H9 (cell line): Measurements from ENCODE around the gene CPNE7. TPM values are rescaled to one million over a fixed set of nuclear protein-coding genes. Genes with fewer than 3 reads are reported as not detected.

Experiments used
- DNase-seq: peaks from one replicate; pipeline ENCODE4 v3.0.0-alpha.2; 2017
- H2AFZ ChIP-seq: one replicate; pipeline ENCODE4 v1.6.1; 2013; ENCODE audit warnings: mild to moderate bottlenecking, low read length, control low read depth, moderate library complexity
- H2AK5ac ChIP-seq: 2 replicates; pipeline ENCODE4 v1.6.1; 2013; ENCODE audit warnings: low read length, control low read depth, mixed read lengths; ENCODE audit not compliant: insufficient read length
- H2BK120ac ChIP-seq: one replicate; pipeline ENCODE4 v1.6.1; 2013; ENCODE audit warnings: low read depth, mild to moderate bottlenecking, low read length, control low read depth, inconsistent platforms; ENCODE audit not compliant: poor library complexity, severe bottlenecking
- H2BK12ac ChIP-seq: 2 replicates; pipeline ENCODE4 v1.6.1; 2013; ENCODE audit warnings: low read length, control low read depth, mixed read lengths, low read depth; ENCODE audit not compliant: insufficient read length
- H2BK15ac ChIP-seq: 2 replicates; pipeline ENCODE4 v1.6.1; 2013; ENCODE audit warnings: low read depth, low read length, control low read depth
- H2BK20ac ChIP-seq: one replicate; pipeline ENCODE4 v1.6.1; 2013; ENCODE audit warnings: low read depth, mild to moderate bottlenecking, low read length, control low read depth, inconsistent platforms; ENCODE audit not compliant: poor library complexity, severe bottlenecking
- H2BK5ac ChIP-seq: 2 replicates; pipeline ENCODE4 v1.6.1; 2013; ENCODE audit warnings: low read length, control low read depth, mixed read lengths; ENCODE audit not compliant: insufficient read length
- H3K14ac ChIP-seq: 2 replicates; pipeline ENCODE4 v1.6.1; 2013; ENCODE audit warnings: low read length, control low read depth; ENCODE audit not compliant: insufficient read depth
- H3K18ac ChIP-seq: 2 replicates; pipeline ENCODE4 v1.6.1; 2013; ENCODE audit warnings: low read depth, mild to moderate bottlenecking, mixed read lengths, low read length, control low read depth; ENCODE audit not compliant: insufficient read length
- H3K23ac ChIP-seq: 2 replicates; pipeline ENCODE4 v1.6.1; 2013; ENCODE audit warnings: low read length, control low read depth, mixed read lengths, low read depth; ENCODE audit not compliant: insufficient read length
- H3K23me2 ChIP-seq: 2 replicates; pipeline ENCODE4 v1.6.1; 2013; ENCODE audit warnings: low read depth, mild to moderate bottlenecking, mixed read lengths, low read length, control low read depth; ENCODE audit not compliant: insufficient read length, poor library complexity, severe bottlenecking
- H3K27ac ChIP-seq: 2 replicates; pipeline ENCODE4 v1.5.1; 2013; ENCODE audit warnings: low read length, control low read depth, mixed read lengths, low read depth; ENCODE audit not compliant: insufficient read length
- H3K27me3 ChIP-seq: 2 replicates; pipeline ENCODE4 v1.6.1; 2013; ENCODE audit warnings: low read length, control low read depth, inconsistent platforms; ENCODE audit not compliant: insufficient read depth
- H3K4ac ChIP-seq: 2 replicates; pipeline ENCODE4 v1.6.1; 2013; ENCODE audit warnings: low read depth, mild to moderate bottlenecking, control low read depth, inconsistent platforms, low read length, moderate library complexity
- H3K4me1 ChIP-seq: 2 replicates; pipeline ENCODE4 v1.6.1; 2013; ENCODE audit warnings: low read length, control low read depth, inconsistent platforms; ENCODE audit not compliant: insufficient read depth
- H3K4me2 ChIP-seq: 2 replicates; pipeline ENCODE4 v1.6.1; 2013; ENCODE audit warnings: low read length, control low read depth, mixed read lengths; ENCODE audit not compliant: insufficient read length, insufficient read depth
- H3K56ac ChIP-seq: 2 replicates; pipeline ENCODE4 v1.6.1; 2013; ENCODE audit warnings: low read depth, mild to moderate bottlenecking, mixed read lengths, low read length, control low read depth; ENCODE audit not compliant: insufficient read length
- H3K79me1 ChIP-seq: 2 replicates; pipeline ENCODE4 v1.6.1; 2013; ENCODE audit warnings: low read depth, mild to moderate bottlenecking, moderate library complexity, low read length, control low read depth, inconsistent platforms; ENCODE audit not compliant: insufficient read depth, poor library complexity, severe bottlenecking
- H3K79me2 ChIP-seq: 2 replicates; pipeline ENCODE4 v1.6.1; 2013; ENCODE audit warnings: low read length, control low read depth, inconsistent platforms; ENCODE audit not compliant: insufficient read depth
- H3K9ac ChIP-seq: 2 replicates; pipeline ENCODE4 v1.6.1; 2013; ENCODE audit warnings: low read length, control low read depth, mixed read lengths; ENCODE audit not compliant: insufficient read length; ENCODE audit errors: extremely low read depth
- H3K9me3 ChIP-seq: one replicate; pipeline ENCODE4 v1.6.1; 2013; ENCODE audit warnings: low read depth, low read length, inconsistent platforms; ENCODE audit not compliant: control insufficient read depth
- H3T11ph ChIP-seq: one replicate; pipeline ENCODE4 v1.6.1; 2013; ENCODE audit warnings: mild to moderate bottlenecking, low read length, control low read depth, inconsistent platforms
- H4K20me1 ChIP-seq: one replicate; pipeline ENCODE4 v1.6.1; 2013; ENCODE audit not compliant: control insufficient read depth, insufficient read length, insufficient read depth
- H4K5ac ChIP-seq: 2 replicates; pipeline ENCODE4 v1.6.1; 2013; ENCODE audit warnings: low read depth, mild to moderate bottlenecking, mixed read lengths, low read length, control low read depth; ENCODE audit not compliant: insufficient read length
- H4K8ac ChIP-seq: replicated peaks from 2 replicates; pipeline ENCODE4 v1.6.1; 2013; ENCODE audit warnings: low read length, control low read depth, mixed read lengths, low read depth; ENCODE audit not compliant: insufficient read length
- H4K91ac ChIP-seq: 2 replicates; pipeline ENCODE4 v1.6.1; 2013; ENCODE audit warnings: low read depth, mild to moderate bottlenecking, moderate library complexity, mixed read lengths, low read length, control low read depth; ENCODE audit not compliant: insufficient read length
- H3K27ac Mint-ChIP-seq, 3 experiments: 2 replicates in 2 of 3; 3 replicates in 1 of 3; pipeline ENCODE4 v1.8.0; 2020 to 2021; ENCODE audit warnings: mixed read lengths in 3 of 3, mild to moderate bottlenecking in 1 of 3, moderate library complexity in 1 of 3
- H3K27me3 Mint-ChIP-seq: 2 replicates; pipeline ENCODE4 v1.8.0; 2021; ENCODE audit warnings: low read depth, mild to moderate bottlenecking, moderate library complexity, mixed read lengths
- H3K36me3 Mint-ChIP-seq, 3 experiments: 2 replicates in 2 of 3; 3 replicates in 1 of 3; pipeline ENCODE4 v1.8.0; 2020 to 2021; ENCODE audit warnings: low read depth in 3 of 3, mixed read lengths in 3 of 3; ENCODE audit not compliant: insufficient read depth in 1 of 3
- H3K4me1 Mint-ChIP-seq, 2 experiments: 2 replicates each; pipeline ENCODE4 v1.8.0; 2020; ENCODE audit warnings: mixed read lengths in 2 of 2
- H3K4me3 Mint-ChIP-seq, 2 experiments: 2 replicates in 1 of 2; 3 replicates in 1 of 2; pipeline ENCODE4 v1.8.0; 2020 to 2021; ENCODE audit warnings: mild to moderate bottlenecking in 2 of 2, mixed read lengths in 2 of 2, moderate library complexity in 1 of 2
- H3K9me3 Mint-ChIP-seq, 2 experiments: 2 replicates in 1 of 2; 3 replicates in 1 of 2; pipeline ENCODE4 v1.8.0; 2020; ENCODE audit warnings: mild to moderate bottlenecking in 2 of 2, mixed read lengths in 2 of 2, moderate library complexity in 1 of 2
- WGBS: extraction: QIAGEN DNeasy Blood & Tissue Kit; methylation state at CpG from one replicate; pipeline ENCODE4 v1.1.7; 2013; ENCODE audit warnings: missing lambda C conversion rate, low lambda C conversion rate, mixed read lengths; ENCODE audit not compliant: insufficient read length; ENCODE audit errors: extremely low coverage; 5-methylcytosine and 5-hydroxymethylcytosine counted together
- total RNA-seq: library from RNA; stranded (reverse); gene quantifications from 2 replicates; pipeline ENCODE4 v1.2.1, GENCODE V29; 2021
- TF ChIP-seq, protein P1 (sequence below): fragments of 200-600 bp; sonication (generic); conservative IDR thresholded peaks from 3 replicates; pipeline ENCODE4 v1.8.0; 2021; ENCODE audit warnings: antibody characterized with exemption, mild to moderate bottlenecking

Gene CPNE7
- total RNA-seq, 1 experiment from 2014 or later: 23.4 TPM

DNA sequence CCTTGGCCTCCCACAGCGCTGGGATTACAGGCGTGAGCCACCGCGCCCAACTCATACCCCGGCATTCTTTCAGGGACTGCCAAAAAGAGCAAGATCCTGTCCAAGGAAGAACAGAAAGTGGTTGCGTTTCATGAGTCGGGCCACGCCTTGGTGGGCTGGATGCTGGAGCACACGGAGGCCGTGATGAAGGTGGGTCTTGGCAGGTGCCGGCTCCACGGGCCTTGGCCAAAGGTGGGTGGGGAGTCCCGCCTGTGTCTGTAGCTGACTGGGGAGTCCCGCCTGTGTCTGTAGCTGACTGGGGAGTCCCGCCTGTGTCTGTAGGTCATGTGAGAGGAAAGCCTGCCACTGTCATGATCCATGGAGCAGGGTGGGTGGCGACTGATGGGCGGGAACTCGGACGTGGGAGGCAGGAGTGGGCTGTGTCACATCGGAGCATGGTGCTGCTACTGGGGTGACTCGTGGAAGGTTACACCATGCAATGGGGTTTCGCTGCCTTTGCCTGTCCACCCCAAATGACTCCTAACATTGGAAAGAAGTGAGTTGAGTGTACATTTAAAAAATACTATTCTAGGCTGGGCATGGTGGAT lies 25.0 kb upstream of the CPNE7 start:
- H3K36me3 Mint-ChIP-seq: peaks cover 22 to 87% (median 80%) of the 10 kb centered on the region in 3 experiments

More for the DNA sequence above, 25.0 kb upstream of the CPNE7 start:
- no peak overlapping the region for H4K5ac ChIP-seq
- H2BK15ac ChIP-seq: no peak overlapping the region
- H2BK120ac ChIP-seq: no peak overlapping the region
- Mint-ChIP-seq H3K27me3 (no peaks in the 10 kb centered on the region), H3K9me3 (no peaks in the 10 kb centered on the region; a peak in 1 of 5 replicates), H3K4me1 (no peaks in the 10 kb centered on the region), H3K4me3 (no peak overlapping the region), H3K27ac (no peak overlapping the region; a peak in 1 of 7 replicates)
- H3K9me3 ChIP-seq: no peaks in the 10 kb centered on the region
- H2BK12ac ChIP-seq: no peak overlapping the region
- no peak overlapping the region for H3T11ph ChIP-seq
- H3K79me2 ChIP-seq: no peaks in the 10 kb centered on the region
- no peaks in the 10 kb centered on the region for H3K79me1 ChIP-seq
- H4K91ac ChIP-seq: no peak overlapping the region
- no peak overlapping the region for H3K4ac ChIP-seq
- H3K14ac ChIP-seq: no peak overlapping the region
- no peak overlapping the region for H3K9ac ChIP-seq
- no peaks in the 10 kb centered on the region for H3K27me3 ChIP-seq
- no peak for DNase-seq
- no peak overlapping the region for H3K18ac ChIP-seq
- no peak overlapping the region for H2BK20ac ChIP-seq
- H4K8ac ChIP-seq: no peak overlapping the region
- TF ChIP-seq, protein P1, sequence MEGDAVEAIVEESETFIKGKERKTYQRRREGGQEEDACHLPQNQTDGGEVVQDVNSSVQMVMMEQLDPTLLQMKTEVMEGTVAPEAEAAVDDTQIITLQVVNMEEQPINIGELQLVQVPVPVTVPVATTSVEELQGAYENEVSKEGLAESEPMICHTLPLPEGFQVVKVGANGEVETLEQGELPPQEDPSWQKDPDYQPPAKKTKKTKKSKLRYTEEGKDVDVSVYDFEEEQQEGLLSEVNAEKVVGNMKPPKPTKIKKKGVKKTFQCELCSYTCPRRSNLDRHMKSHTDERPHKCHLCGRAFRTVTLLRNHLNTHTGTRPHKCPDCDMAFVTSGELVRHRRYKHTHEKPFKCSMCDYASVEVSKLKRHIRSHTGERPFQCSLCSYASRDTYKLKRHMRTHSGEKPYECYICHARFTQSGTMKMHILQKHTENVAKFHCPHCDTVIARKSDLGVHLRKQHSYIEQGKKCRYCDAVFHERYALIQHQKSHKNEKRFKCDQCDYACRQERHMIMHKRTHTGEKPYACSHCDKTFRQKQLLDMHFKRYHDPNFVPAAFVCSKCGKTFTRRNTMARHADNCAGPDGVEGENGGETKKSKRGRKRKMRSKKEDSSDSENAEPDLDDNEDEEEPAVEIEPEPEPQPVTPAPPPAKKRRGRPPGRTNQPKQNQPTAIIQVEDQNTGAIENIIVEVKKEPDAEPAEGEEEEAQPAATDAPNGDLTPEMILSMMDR: no peak
- H3K4me1 ChIP-seq: no peaks in the 10 kb centered on the region
- H3K56ac ChIP-seq: no peak overlapping the region
- no peak overlapping the region for H3K27ac ChIP-seq
- no CpG with 5 or more reads among the region's 22 CpGs for WGBS
- H3K23me2 ChIP-seq: no peaks in the 10 kb centered on the region
- H2AK5ac ChIP-seq: no peak overlapping the region
- H3K4me2 ChIP-seq: no peak overlapping the region
- H3K23ac ChIP-seq: no peak overlapping the region
- H2AFZ ChIP-seq: no peak overlapping the region
- H2BK5ac ChIP-seq: no peak overlapping the region
- no peaks in the 10 kb centered on the region for H4K20me1 ChIP-seq
